ENCODE results near the gene MGAT5B. TPM values are rescaled to one million over a fixed set of nuclear protein-coding genes. Genes with fewer than 3 reads are reported as not detected.

The MGAT5B gene
- total RNA-seq, 6 experiments from 2014 or later, result 1.5 to 2.3 (median 1.8) TPM

GRCh38 chr17:76826330-76827068 lies 41.7 kb upstream of the MGAT5B start:
- DNase-seq, result no peak
- Mint-ChIP-seq H3K27me3 (ENCODE audit: insufficient read depth) (peaks cover 33% of the 10 kb centered on the region), H3K9me3 (no peaks in the 10 kb centered on the region), H3K36me3 (ENCODE audit: low read depth) (no peaks in the 10 kb centered on the region), H3K4me3 (no peak overlapping the region), H3K4me1 (ENCODE audit: low read depth) (no peaks in the 10 kb centered on the region), H3K27ac (no peak overlapping the region)
- no peak for TF ChIP-seq CTCF (IDR thresholded peaks at IDR 0.05)

- TF ChIP-seq CTCF (IDR thresholded peaks at IDR 0.05), result no peak
- Mint-ChIP-seq H3K4me1 (ENCODE audit: low read depth) (no peaks in the 10 kb centered on the region), H3K36me3 (ENCODE audit: low read depth) (no peaks in the 10 kb centered on the region), H3K27ac (no peak overlapping the region), H3K4me3 (no peak overlapping the region), H3K27me3 (ENCODE audit: insufficient read depth) (peaks cover 41% of the 10 kb centered on the region), H3K9me3 (no peaks in the 10 kb centered on the region)
- no peak for DNase-seq
Measured at GRCh38 chr17:76827736-76828135, 40.5 kb upstream of the MGAT5B start.

- no peak for DNase-seq
- Mint-ChIP-seq H3K27me3 (ENCODE audit: insufficient read depth) (peaks cover 44% of the 10 kb centered on the region), H3K4me1 (ENCODE audit: low read depth) (no peaks in the 10 kb centered on the region), H3K27ac (no peak overlapping the region), H3K36me3 (ENCODE audit: low read depth) (no peaks in the 10 kb centered on the region), H3K9me3 (no peaks in the 10 kb centered on the region), H3K4me3 (no peak overlapping the region)
- no peak for TF ChIP-seq CTCF (IDR thresholded peaks at IDR 0.05)
Measured at GRCh38 chr17:76830987-76831715, 37.1 kb upstream of the MGAT5B start.

- Mint-ChIP-seq H3K4me3 (no peak overlapping the region), H3K4me1 (ENCODE audit: low read depth) (no peaks in the 10 kb centered on the region)
Measured at GRCh38 chr17:76833034-76833644, 35.1 kb upstream of the MGAT5B start.

GRCh38 chr17:76833747-76834146 lies 34.5 kb upstream of the MGAT5B start:
- H3K27ac Mint-ChIP-seq, result no peak overlapping the region
- no peaks in the 10 kb centered on the region for H3K36me3 Mint-ChIP-seq (ENCODE audit: low read depth)
- no peaks in the 10 kb centered on the region for H3K9me3 Mint-ChIP-seq
- H3K4me3 Mint-ChIP-seq, result no peak overlapping the region
- no peak for DNase-seq
- TF ChIP-seq CTCF (IDR thresholded peaks at IDR 0.05), result no peak
- peaks cover 37% of the 10 kb centered on the region for H3K27me3 Mint-ChIP-seq (ENCODE audit: insufficient read depth)
- no peaks in the 10 kb centered on the region for H3K4me1 Mint-ChIP-seq (ENCODE audit: low read depth)

More at GRCh38 chr17:76833034-76833644, 35.1 kb upstream of the MGAT5B start:
- no peaks in the 10 kb centered on the region for H3K36me3 Mint-ChIP-seq (ENCODE audit: low read depth)
- peaks cover 37% of the 10 kb centered on the region for H3K27me3 Mint-ChIP-seq (ENCODE audit: insufficient read depth)
- no peak for DNase-seq
- H3K27ac Mint-ChIP-seq, result no peak overlapping the region
- TF ChIP-seq CTCF (IDR thresholded peaks at IDR 0.05), result no peak
- no peaks in the 10 kb centered on the region for H3K9me3 Mint-ChIP-seq

Measured in HFFc6 (cell line).